Measurements from ENCODE around the gene RBMS1. TPM values are rescaled to one million over a fixed set of nuclear protein-coding genes. Genes with fewer than 3 reads are reported as not detected.

The RBMS1 gene
- total RNA-seq, 1 experiment from 2014 or later = 73.3 TPM

- DNase-seq (ENCODE audit: low read depth) = no peak
These were observed 131.6 kb downstream of the RBMS1 start for GRCh38 chr2:160362018-160362417.

- no peak for DNase-seq (ENCODE audit: low read depth)
These were observed 133.4 kb downstream of the RBMS1 start for GRCh38 chr2:160360089-160360757.

GRCh38 chr2:160358046-160358445, 135.6 kb downstream of the RBMS1 start:
- no peak for DNase-seq (ENCODE audit: low read depth)

- DNase-seq (ENCODE audit: low read depth) = no peak
These were observed 137.1 kb downstream of the RBMS1 start for GRCh38 chr2:160356485-160356884.

- no peak for DNase-seq (ENCODE audit: low read depth)
These were observed 138.5 kb downstream of the RBMS1 start for GRCh38 chr2:160355080-160355479.

GRCh38 chr2:160354677-160355076, 138.9 kb downstream of the RBMS1 start:
- no peak for DNase-seq (ENCODE audit: low read depth)

GRCh38 chr2:160353813-160354212, 139.8 kb downstream of the RBMS1 start:
- no peak for DNase-seq (ENCODE audit: low read depth)

GRCh38 chr2:160353166-160353565, 140.4 kb downstream of the RBMS1 start:
- peak; percentile 23 for DNase-seq (ENCODE audit: low read depth)

GRCh38 chr2:160352500-160352899, 141.1 kb downstream of the RBMS1 start:
- no peak for DNase-seq (ENCODE audit: low read depth)

GRCh38 chr2:160351956-160352355, 141.7 kb downstream of the RBMS1 start:
- DNase-seq (ENCODE audit: low read depth) = no peak

GRCh38 chr2:160349306-160349705, 144.3 kb downstream of the RBMS1 start:
- DNase-seq (ENCODE audit: low read depth) = no peak

GRCh38 chr2:160347269-160347863, 146.2 kb downstream of the RBMS1 start:
- no peak for DNase-seq (ENCODE audit: low read depth)

GRCh38 chr2:160345071-160345764, 148.4 kb downstream of the RBMS1 start:
- no peak for DNase-seq (ENCODE audit: low read depth)

GRCh38 chr2:160343404-160343803, 150.2 kb downstream of the RBMS1 start:
- no peak for DNase-seq (ENCODE audit: low read depth)

GRCh38 chr2:160339726-160340125, 153.9 kb downstream of the RBMS1 start:
- DNase-seq (ENCODE audit: low read depth) = no peak

GRCh38 chr2:160338901-160339685, 154.5 kb downstream of the RBMS1 start:
- no peak for DNase-seq (ENCODE audit: low read depth)

GRCh38 chr2:160337728-160338127, 155.9 kb downstream of the RBMS1 start:
- no peak for DNase-seq (ENCODE audit: low read depth)

- DNase-seq (ENCODE audit: low read depth) = no peak
These were observed 157.0 kb downstream of the RBMS1 start for GRCh38 chr2:160336635-160337034.

- no peak for DNase-seq (ENCODE audit: low read depth)
These were observed 157.5 kb downstream of the RBMS1 start for GRCh38 chr2:160336105-160336504.

- DNase-seq (ENCODE audit: low read depth) = no peak
These were observed 158.2 kb downstream of the RBMS1 start for GRCh38 chr2:160335441-160335840.

GRCh38 chr2:160334028-160334741, 159.4 kb downstream of the RBMS1 start:
- peak; percentile 20 for DNase-seq (ENCODE audit: low read depth)

All from Daoy (cell line).